ENCODE measurements around the gene WAC. TPM values are rescaled to one million over a fixed set of nuclear protein-coding genes. Genes with fewer than 3 reads are reported as not detected.

Gene WAC
- total RNA-seq, 1 experiment from 2014 or later, result 196 TPM

DNA sequence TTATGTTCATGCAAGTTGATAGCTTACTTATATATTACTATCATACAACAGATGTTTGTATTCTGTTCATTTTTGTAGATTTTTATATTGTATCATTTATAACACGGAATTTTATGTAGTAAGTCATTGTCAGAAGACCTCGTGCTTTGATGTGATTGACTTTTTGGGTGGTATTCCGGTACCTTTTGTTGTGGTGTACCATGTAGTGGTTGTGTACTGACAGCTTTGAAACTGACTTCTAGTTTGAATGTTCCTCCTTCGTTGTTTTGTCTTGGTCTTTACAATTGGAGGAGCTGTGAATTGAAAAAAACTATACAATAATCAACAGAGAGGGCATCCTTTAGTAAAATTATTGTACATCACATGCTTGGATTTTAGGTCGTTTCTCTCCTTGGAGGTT is 61.5 kb downstream of the WAC start:
- no peaks in the 10 kb centered on the region for H3K9me3 Mint-ChIP-seq (ENCODE audit: unreplicated experiment)
- H3K36me3 Mint-ChIP-seq (ENCODE audit: insufficient read depth, unreplicated experiment), result peaks cover 75% of the 10 kb centered on the region
- Histone ChIP-seq H3K9me3 (no peaks in the 10 kb centered on the region), H3K4me1 (peaks cover 24% of the 10 kb centered on the region), H3K4me3 (ENCODE audit: low read depth, low read length) (no peak overlapping the region), H3K27me3 (replicated peaks; ENCODE audit: control insufficient read depth, insufficient read depth, low read length) (no peaks in the 10 kb centered on the region), H3K36me3 (ENCODE audit: control insufficient read depth, insufficient read depth, low read length) (peaks cover 6% of the 10 kb centered on the region)
- no TSS peak for BruUV-seq (replicated peaks)
- POLR2A ChIA-PET, result interaction anchor here (0.6 kb wide), 1 partner anchor 59 kb away, joined by 3 read pairs; no protein-coding TSS in a partner anchor
- H3K4me1 Mint-ChIP-seq (ENCODE audit: low read depth, unreplicated experiment), result peaks cover 15% of the 10 kb centered on the region
- no peak overlapping the region for H3K4me3 Mint-ChIP-seq (ENCODE audit: unreplicated experiment)
- TF ChIP-seq, protein P1, sequence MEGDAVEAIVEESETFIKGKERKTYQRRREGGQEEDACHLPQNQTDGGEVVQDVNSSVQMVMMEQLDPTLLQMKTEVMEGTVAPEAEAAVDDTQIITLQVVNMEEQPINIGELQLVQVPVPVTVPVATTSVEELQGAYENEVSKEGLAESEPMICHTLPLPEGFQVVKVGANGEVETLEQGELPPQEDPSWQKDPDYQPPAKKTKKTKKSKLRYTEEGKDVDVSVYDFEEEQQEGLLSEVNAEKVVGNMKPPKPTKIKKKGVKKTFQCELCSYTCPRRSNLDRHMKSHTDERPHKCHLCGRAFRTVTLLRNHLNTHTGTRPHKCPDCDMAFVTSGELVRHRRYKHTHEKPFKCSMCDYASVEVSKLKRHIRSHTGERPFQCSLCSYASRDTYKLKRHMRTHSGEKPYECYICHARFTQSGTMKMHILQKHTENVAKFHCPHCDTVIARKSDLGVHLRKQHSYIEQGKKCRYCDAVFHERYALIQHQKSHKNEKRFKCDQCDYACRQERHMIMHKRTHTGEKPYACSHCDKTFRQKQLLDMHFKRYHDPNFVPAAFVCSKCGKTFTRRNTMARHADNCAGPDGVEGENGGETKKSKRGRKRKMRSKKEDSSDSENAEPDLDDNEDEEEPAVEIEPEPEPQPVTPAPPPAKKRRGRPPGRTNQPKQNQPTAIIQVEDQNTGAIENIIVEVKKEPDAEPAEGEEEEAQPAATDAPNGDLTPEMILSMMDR (IDR thresholded peaks at IDR 0.05; ENCODE audit: insufficient read depth in 1 of 2, low read depth in 1 of 2, low read length in 1 of 2, severe bottlenecking in 1 of 2, unreplicated experiment in 1 of 2), result no peak
- no peak for DNase-seq
- no peaks in the 10 kb centered on the region for H3K27me3 Mint-ChIP-seq (ENCODE audit: insufficient read depth, unreplicated experiment)
- intact Hi-C loops (cut with micrococcal nuclease; ENCODE audit: unreplicated experiment), result no loop called here
- CTCF ChIA-PET, result no interaction called here
- H3K27ac Mint-ChIP-seq (ENCODE audit: unreplicated experiment), result no peak overlapping the region

DNA sequence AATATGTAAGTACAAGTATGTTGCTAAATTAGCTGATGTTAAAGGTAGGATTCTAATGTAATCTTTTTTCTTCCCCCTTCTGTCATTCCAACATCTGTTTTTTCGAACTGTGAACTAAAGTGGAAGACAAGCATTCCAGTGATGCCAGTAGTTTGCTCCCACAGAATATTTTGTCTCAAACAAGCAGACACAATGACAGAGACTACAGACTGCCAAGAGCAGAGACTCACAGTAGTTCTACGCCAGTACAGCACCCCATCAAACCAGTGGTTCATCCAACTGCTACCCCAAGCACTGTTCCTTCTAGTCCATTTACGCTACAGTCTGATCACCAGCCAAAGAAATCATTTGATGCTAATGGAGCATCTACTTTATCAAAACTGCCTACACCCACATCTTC is 62.7 kb downstream of the WAC start:
- no peaks in the 10 kb centered on the region for H3K9me3 ChIP-seq
- no peak overlapping the region for H3K27ac Mint-ChIP-seq (ENCODE audit: unreplicated experiment)
- H3K36me3 ChIP-seq (ENCODE audit: control insufficient read depth, insufficient read depth, low read length), result peaks cover 5% of the 10 kb centered on the region
- H3K27me3 Mint-ChIP-seq (ENCODE audit: insufficient read depth, unreplicated experiment), result no peaks in the 10 kb centered on the region
- TF ChIP-seq, protein P1 (IDR thresholded peaks at IDR 0.05; ENCODE audit: insufficient read depth in 1 of 2, low read depth in 1 of 2, low read length in 1 of 2, severe bottlenecking in 1 of 2, unreplicated experiment in 1 of 2), result no peak
- no peaks in the 10 kb centered on the region for H3K27me3 ChIP-seq (replicated peaks; ENCODE audit: control insufficient read depth, insufficient read depth, low read length)
- peaks cover 77% of the 10 kb centered on the region for H3K36me3 Mint-ChIP-seq (ENCODE audit: insufficient read depth, unreplicated experiment)
- H3K4me1 Mint-ChIP-seq (ENCODE audit: low read depth, unreplicated experiment), result peaks cover 15% of the 10 kb centered on the region
- no peaks in the 10 kb centered on the region for H3K9me3 Mint-ChIP-seq (ENCODE audit: unreplicated experiment)
- intact Hi-C loops (cut with micrococcal nuclease; ENCODE audit: unreplicated experiment), result no loop called here
- ChIA-PET CTCF (interaction anchor here (0.5 kb wide), 1 partner anchor 186 kb away, joined by 5 read pairs; no protein-coding TSS in a partner anchor), POLR2A (no interaction called here)
- no peak for DNase-seq
- H3K4me3 Mint-ChIP-seq (ENCODE audit: unreplicated experiment), result no peak overlapping the region
- no peak overlapping the region for H3K4me3 ChIP-seq (ENCODE audit: low read depth, low read length)
- no TSS peak for BruUV-seq (replicated peaks)
- H3K4me1 ChIP-seq, result peaks cover 24% of the 10 kb centered on the region

DNA sequence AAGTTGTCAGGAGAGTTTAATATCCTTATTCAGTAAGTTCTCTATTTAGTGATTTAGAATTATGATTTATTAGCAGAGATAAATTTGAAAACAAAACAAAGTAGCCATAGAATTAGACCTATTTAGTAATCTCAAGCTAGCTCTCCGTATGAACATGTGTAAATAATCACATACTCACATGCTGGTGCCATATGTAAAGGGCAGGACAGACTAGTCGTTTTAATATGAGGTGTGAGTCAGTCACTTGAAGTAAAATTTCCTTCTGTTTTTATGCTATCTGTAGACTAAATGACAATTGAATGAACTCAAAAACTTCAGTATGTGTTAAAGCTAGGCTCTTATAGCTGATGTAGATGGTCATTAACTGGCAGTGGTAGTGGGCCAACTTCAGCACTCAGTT is 67.1 kb downstream of the WAC start:
- Mint-ChIP-seq H3K36me3 (ENCODE audit: insufficient read depth, unreplicated experiment) (peaks cover 75% of the 10 kb centered on the region), H3K27me3 (ENCODE audit: insufficient read depth, unreplicated experiment) (no peaks in the 10 kb centered on the region), H3K9me3 (ENCODE audit: unreplicated experiment) (no peaks in the 10 kb centered on the region), H3K27ac (ENCODE audit: unreplicated experiment) (no peak overlapping the region), H3K4me3 (ENCODE audit: unreplicated experiment) (no peak overlapping the region), H3K4me1 (ENCODE audit: low read depth, unreplicated experiment) (peaks cover 13% of the 10 kb centered on the region)
- intact Hi-C loops (cut with micrococcal nuclease; ENCODE audit: unreplicated experiment), result no loop called here
- H3K4me1 ChIP-seq, result no peaks in the 10 kb centered on the region
- H3K27me3 ChIP-seq (replicated peaks; ENCODE audit: control insufficient read depth, insufficient read depth, low read length), result no peaks in the 10 kb centered on the region
- H3K9me3 ChIP-seq, result no peaks in the 10 kb centered on the region
- no peak overlapping the region for H3K4me3 ChIP-seq (ENCODE audit: low read depth, low read length)
- peaks cover 2% of the 10 kb centered on the region for H3K36me3 ChIP-seq (ENCODE audit: control insufficient read depth, insufficient read depth, low read length)
- TF ChIP-seq, protein P1 (IDR thresholded peaks at IDR 0.05; ENCODE audit: insufficient read depth in 1 of 2, low read depth in 1 of 2, low read length in 1 of 2, severe bottlenecking in 1 of 2, unreplicated experiment in 1 of 2), result no peak
- no TSS peak for BruUV-seq (replicated peaks)
- no peak for DNase-seq
- CTCF ChIA-PET, result no interaction called here
- POLR2A ChIA-PET, result no interaction called here

Measured in Caco-2 (cell line).